ENCODE data around the gene BACH2.

- TF ChIP-seq CTCF (conservative IDR thresholded peaks at IDR 0.05 in 1 of 2, IDR thresholded peaks at IDR 0.05 in 1 of 2; ENCODE audit: low read depth in 1 of 2, low read length in 2 of 2) (no peak), EZH2 (IDR thresholded peaks at IDR 0.05; ENCODE audit: low read length, missing control alignments) (no peak)
Observed at GRCh38 chr6:90097356-90097755, 199.3 kb downstream of the BACH2 start.

Data from fibroblast of lung (primary cell).